Endothelial cell of umbilical vein (primary cell): Measurements from ENCODE around the gene ZFP37.
"Not testable (repeated sequence)": the region's sequence is repeated elsewhere in the genome, so short reads cannot be mapped to it uniquely, and the experiment has no call there.

Experiments
- CTCF ChIP-seq, 2 donors: IDR thresholded peaks; 1 replicate in 1 of 2; 2 replicates in 1 of 2; pipeline ENCODE4 v1.5.1; 2011; ENCODE audit warnings: low read length in 2 of 2, mild to moderate bottlenecking in 2 of 2, moderate library complexity in 2 of 2, control low read depth in 1 of 2, inconsistent platforms in 1 of 2, low read depth in 1 of 2; ENCODE audit not compliant: insufficient read depth in 1 of 2; ENCODE audit errors: extremely low read depth in 1 of 2
- EZH2 ChIP-seq: IDR thresholded peaks from 2 replicates; pipeline ENCODE4 v1.6.1; 2012; ENCODE audit warnings: borderline replicate concordance, low read depth, mild to moderate bottlenecking, moderate library complexity, low read length, inconsistent platforms; ENCODE audit not compliant: severe bottlenecking
- MYC ChIP-seq: IDR thresholded peaks from one replicate; pipeline ENCODE4 v1.6.1; 2011; ENCODE audit warnings: mild to moderate bottlenecking, low read depth, low read length
- POLR2A ChIP-seq: IDR thresholded peaks from 2 replicates; pipeline ENCODE4 v1.6.1; 2012; ENCODE audit warnings: low read depth, mild to moderate bottlenecking, control low read depth, low read length
- POLR2AphosphoS5 ChIP-seq: IDR thresholded peaks from 2 replicates; pipeline ENCODE4 v1.6.1; 2012; ENCODE audit warnings: low read depth, mild to moderate bottlenecking, control low read depth, low read length, moderate library complexity; ENCODE audit not compliant: insufficient read depth

GRCh38 chr9:113061072-113061850 is 4.7 kb upstream of the ZFP37 start:
- not testable (repeated sequence) for TF ChIP-seq CTCF (IDR thresholded peaks at IDR 0.05; ENCODE audit: extremely low read depth in 1 of 2, insufficient read depth in 1 of 2, low read depth in 1 of 2, low read length in 2 of 2); MYC; EZH2; POLR2AphosphoS5; POLR2A
